Duodenal mucosa (tissue), 2 donors: Measurements from ENCODE around the gene ENPP4.

ENCODE experiments used
- H3K27ac ChIP-seq: one replicate; pipeline ENCODE4 v1.7.0; 2013; ENCODE audit warnings: low read depth, low read length
- H3K27me3 ChIP-seq, 2 donors: one replicate each; pipeline ENCODE4 v1.7.0; 2013; ENCODE audit warnings: low read length in 2 of 2, control low read depth in 1 of 2; ENCODE audit not compliant: insufficient read depth in 2 of 2, control insufficient read depth in 1 of 2
- H3K36me3 ChIP-seq, 2 donors: one replicate each; pipeline ENCODE4 v1.7.0; 2013; ENCODE audit warnings: low read length in 2 of 2, control low read depth in 1 of 2; ENCODE audit not compliant: insufficient read depth in 2 of 2, control insufficient read depth in 1 of 2
- H3K4me1 ChIP-seq, 2 donors: one replicate each; pipeline ENCODE4 v1.7.0; 2013; ENCODE audit warnings: low read length in 2 of 2, control low read depth in 1 of 2; ENCODE audit not compliant: insufficient read depth in 2 of 2, control insufficient read depth in 1 of 2
- H3K4me3 ChIP-seq, 2 donors: one replicate each; pipeline ENCODE4 v1.7.0; 2013; ENCODE audit warnings: low read length in 2 of 2, low read depth in 1 of 2
- H3K9ac ChIP-seq, 2 donors: one replicate each; pipeline ENCODE4 v1.7.0; 2013; ENCODE audit warnings: low read length in 2 of 2, low read depth in 1 of 2
- H3K9me3 ChIP-seq, 2 donors: one replicate each; pipeline ENCODE4 v1.7.0; 2013; ENCODE audit warnings: low read length in 2 of 2, control low read depth in 1 of 2; ENCODE audit not compliant: control insufficient read depth in 1 of 2

ENPP4 gene

DNA sequence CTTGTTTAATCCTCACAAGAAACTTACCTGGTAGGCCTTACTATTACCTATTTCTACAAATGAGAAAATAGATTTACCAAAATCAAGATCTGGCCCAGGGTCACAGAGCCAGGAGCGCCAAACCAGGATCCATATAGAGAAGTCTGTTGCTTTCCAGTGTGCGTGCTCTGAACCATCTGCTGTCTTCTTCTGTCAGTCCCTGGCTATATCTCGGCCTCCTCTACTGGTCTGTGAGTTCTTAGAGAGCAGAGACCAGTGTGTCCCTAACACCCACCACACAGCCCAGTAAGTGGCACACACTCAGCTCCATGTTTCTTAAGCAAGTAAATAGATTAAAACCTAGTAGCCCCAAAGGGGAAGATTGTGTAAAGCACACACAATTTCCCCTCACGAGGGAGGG lies 59.9 kb downstream of the ENPP4 start:
- Histone ChIP-seq H3K9me3 (no peaks in the 10 kb centered on the region), H3K27me3 (peaks cover 2 to 7% of the 10 kb centered on the region in 2 donors), H3K27ac (no peak overlapping the region), H3K9ac (no peak overlapping the region), H3K36me3 (no peaks in the 10 kb centered on the region), H3K4me3 (no peak overlapping the region), H3K4me1 (peaks cover 0 to 22% of the 10 kb centered on the region in 2 donors)

DNA sequence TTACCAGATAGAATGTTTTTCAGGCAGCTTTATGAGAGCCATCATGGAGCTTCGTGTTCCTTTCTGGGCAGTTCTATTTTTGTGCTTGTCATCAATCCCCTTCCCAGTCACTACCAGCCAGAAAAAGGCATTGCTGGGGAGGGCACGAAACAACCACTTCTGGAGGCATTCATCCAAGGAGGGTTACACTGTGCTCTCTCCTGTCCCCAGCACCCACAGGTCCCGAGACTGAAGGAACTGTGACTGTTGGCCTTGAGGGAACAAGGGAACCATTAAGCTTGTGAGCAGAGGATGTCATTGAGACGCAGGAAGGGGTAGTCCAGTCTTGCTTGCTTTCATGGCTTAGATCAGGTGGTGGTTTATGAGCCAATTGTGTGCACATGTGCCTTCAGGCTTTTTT lies 61.1 kb downstream of the ENPP4 start:
- no peak overlapping the region for H3K27ac ChIP-seq
- no peak overlapping the region for H3K9ac ChIP-seq
- H3K36me3 ChIP-seq, result no peaks in the 10 kb centered on the region
- H3K9me3 ChIP-seq, result no peaks in the 10 kb centered on the region
- peaks cover 2 to 7% of the 10 kb centered on the region in 2 donors for H3K27me3 ChIP-seq
- peaks cover 0 to 17% of the 10 kb centered on the region in 2 donors for H3K4me1 ChIP-seq
- no peak overlapping the region for H3K4me3 ChIP-seq

DNA sequence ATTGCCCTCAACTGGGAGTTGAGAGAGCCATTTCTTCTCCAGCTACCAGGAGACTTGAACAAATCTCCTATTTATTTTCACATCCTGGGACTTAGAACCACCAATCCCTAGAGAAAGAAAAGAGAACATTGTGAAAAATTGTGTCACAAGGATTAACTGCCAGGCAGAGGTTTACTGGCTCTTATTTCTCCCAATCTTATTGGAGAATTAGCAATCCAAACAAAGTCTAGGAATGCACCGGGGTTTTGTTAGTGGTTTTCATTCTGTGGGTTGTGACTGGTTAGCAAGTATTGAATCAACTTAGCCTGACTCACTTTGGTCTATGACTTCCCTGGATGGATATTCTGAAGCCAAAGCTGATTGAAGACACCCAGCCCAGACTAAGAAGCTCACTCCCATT lies 62.2 kb downstream of the ENPP4 start:
- Histone ChIP-seq H3K36me3 (no peaks in the 10 kb centered on the region), H3K27ac (no peak overlapping the region)

More for the DNA sequence above, 62.2 kb downstream of the ENPP4 start:
- Histone ChIP-seq H3K9ac (no peak overlapping the region), H3K4me1 (peaks cover 0 to 9% of the 10 kb centered on the region in 2 donors), H3K4me3 (no peak overlapping the region), H3K9me3 (no peaks in the 10 kb centered on the region), H3K27me3 (peaks cover 2 to 7% of the 10 kb centered on the region in 2 donors)
